Hematopoietic multipotent progenitor cell (in vitro differentiated cells): Measurements from ENCODE around the gene HCFC1R1. TPM values are rescaled to one million over a fixed set of nuclear protein-coding genes. Genes with fewer than 3 reads are reported as not detected.

ENCODE experiments used
- DNase-seq, 3 donors: peaks; one replicate each; pipeline ENCODE4 v3.0.0-alpha.2; 2011 to 2015; ENCODE audit warnings: low read depth in 2 of 3, low spot score in 2 of 3
- small RNA-seq: library from RNA; depleted of rRNA; stranded (forward); fragments of <200 nt; gene quantifications from one replicate; pipeline ENCODE3, GENCODE V24; 2012
- total RNA-seq: library from RNA; depleted of rRNA; stranded (reverse); fragments of >200 nt; gene quantifications from one replicate; pipeline ENCODE4 v1.2.3, GENCODE V29; 2012

HCFC1R1 gene
- total RNA-seq, 1 donor: 17.8 TPM

DNA sequence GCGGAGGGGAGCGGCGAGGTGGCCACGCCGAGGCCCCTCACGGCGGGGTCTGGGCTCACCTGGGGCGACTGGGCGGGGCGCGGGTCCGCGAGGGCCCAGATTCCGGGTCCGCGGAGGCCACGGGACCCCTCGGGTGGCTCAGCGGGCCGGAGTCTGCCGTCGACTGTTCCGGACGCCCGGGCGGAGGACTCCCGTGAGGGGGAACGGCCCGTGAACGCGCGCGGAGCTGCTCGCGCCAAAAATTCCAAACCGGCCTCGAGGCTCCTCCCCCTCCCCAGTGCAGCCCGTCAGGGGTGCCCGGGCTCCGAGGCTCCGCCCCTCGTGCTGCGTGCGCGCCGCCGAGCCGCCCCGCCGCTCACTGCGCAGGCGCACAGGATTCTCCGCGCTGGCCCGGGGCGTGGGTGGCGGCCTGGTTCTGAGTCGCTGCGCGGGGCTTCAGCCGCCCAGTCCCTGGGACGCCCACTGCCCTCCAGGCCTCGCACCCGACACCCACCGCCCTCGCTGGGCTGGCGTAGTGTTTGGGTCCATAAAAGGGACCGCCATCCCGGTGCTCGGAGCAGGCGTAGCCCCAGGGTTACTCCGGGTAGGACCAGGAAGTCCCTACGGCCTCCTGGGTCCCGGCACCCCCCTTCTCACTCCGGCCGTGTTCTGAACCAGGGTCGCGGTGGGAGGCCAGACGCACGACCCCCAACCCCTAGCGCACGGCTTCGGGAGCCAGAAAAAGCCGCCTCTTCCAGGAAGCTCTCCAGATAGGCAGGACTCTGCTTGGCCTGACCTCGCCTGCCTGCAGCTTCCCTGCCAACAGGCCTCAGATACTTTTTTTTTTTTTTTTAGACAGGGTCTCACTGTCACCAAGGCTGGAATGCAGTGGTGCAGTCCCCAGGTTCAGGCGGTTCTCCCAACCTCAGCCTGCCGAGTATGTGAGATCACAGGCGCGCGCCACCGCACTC, 43.2 kb downstream of the HCFC1R1 start, which contains the start of gene PKMYT1:
TSS of gene PKMYT1 (minus strand) at position 220 of the 950 bp plus-strand sequence. CDS start 789 bp downstream, outside the sequence.
- DNase-seq: peak; percentile 88 to 91 (median 91)

GRCh38 chr16:2979669-2980226, 44.0 kb downstream of the HCFC1R1 start:
- DNase-seq: no peak

DNA sequence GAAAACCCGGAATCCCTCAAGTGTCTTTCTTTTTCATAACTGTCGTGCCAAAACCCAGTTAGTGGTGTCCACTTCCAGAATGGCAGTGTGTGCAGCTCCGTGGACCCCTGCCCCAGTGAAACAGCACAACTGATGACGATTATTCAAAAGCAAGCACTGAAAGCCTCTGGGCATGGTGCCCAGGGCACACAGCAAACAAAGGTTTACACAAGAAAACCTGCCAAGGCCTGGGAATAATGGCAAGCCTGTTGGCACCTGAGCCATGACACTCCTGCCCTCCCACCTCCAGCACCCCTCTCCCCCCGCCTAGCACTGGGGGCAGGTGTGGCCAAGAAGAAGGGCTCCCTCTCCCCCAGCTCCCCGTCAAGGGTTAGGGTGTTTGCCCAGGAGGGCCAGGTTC, 46.3 kb downstream of the HCFC1R1 start:
- DNase-seq: no peak

DNA sequence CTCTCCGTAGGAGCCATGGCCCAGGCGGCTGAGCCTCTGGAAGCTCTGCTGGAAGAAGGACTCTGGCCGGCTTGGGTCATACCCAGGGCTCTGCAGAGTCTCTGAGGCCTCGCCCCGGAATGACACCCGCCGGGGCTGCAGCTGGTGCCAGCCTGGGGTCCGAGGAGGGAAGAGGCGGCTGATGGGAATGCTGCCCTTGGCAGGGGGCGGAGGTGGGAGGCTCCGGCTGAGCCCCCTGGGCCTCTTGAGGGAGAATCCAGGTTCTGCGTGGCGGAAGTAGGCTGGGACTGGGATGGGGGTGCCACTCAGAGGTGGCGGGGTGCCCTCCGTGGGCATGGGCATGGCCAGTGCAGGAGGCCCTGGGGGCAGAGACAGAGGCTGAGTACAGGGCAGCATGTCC, 47.1 kb downstream of the HCFC1R1 start:
- DNase-seq: no peak

- DNase-seq: no peak
Measured at GRCh38 chr16:2976201-2976600, 47.5 kb downstream of the HCFC1R1 start.

DNA sequence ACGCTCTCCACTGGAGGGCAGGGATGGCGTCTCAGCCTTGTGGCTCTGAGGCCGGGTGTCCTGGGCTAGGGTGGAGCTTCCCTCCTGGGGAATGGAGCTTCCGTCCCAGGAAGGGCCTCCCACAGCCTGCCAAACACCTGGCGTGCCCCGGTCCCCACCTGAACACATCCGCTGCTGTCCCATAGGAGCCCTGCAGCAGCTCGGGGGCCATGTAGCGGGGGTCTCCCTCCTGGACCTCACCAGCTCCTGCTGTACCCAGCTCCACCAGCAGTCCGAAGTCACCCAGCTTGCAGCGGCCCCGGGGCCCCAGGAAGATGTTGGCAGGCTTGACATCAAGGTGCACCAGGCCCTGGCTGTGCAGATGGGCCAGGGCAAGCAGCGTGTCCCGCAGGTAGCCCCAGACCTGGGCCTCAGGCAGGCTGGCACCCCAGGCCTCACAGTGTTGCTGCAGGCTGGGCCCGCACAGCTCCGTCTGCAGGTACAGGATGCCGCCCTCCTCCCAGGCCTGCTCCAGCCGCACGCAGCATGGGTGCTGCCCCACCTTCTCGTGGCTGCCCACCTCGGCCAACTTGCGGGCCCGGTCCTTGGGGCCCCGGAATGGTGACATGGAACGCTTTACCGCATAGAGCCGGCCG, 48.5 kb downstream of the HCFC1R1 start:
- DNase-seq: no peak

GRCh38 chr16:2974319-2975056, 49.3 kb downstream of the HCFC1R1 start:
- no peak for DNase-seq

DNA sequence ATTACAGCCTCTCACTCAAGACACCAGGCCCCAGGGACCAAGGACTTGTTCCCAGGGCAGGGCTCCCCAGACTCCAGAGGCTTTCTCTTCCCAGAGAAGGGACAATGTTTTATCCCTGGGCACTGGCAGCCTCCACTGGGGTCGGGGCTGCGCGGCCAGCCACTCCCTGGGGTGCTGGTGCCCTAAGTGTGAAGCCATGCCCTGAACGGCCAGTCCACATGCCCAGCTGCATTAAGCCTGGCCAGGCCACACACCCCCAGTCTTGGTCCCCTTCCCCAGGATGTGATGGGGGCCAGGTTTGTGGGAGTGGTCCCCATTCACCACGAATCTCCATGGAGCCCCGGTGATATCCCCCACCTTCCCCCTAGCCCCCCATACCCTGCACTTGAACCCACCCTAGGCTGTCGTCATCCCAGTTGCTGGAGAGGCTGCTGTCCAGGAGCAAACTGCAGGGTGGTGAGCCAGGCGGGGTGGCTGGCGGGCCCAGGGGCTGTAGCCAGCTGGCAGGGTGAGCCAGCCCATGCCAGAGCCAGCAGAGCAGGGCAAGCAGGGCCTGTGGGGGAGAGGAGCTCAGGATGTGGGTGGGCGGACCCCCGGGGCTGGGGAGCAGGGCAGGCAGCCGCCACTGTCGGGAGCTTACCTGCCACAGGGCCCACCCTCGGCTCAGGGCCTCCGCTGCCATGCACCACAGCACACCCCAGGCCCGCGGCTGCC, 50.0 kb downstream of the HCFC1R1 start:
- no peak for DNase-seq

- no peak for DNase-seq
Measured at GRCh38 chr16:2973093-2973492, 50.6 kb downstream of the HCFC1R1 start.

Small RNA genes within 50 kb of the gene (small RNA-seq; reads per million reads assigned to genes)
- not detected for gene LINC00514

Other genes starting within 250 kb of the HCFC1R1 start
- gene ELOB, start 246.7 kb downstream of the HCFC1R1 start, total RNA-seq: 263 TPM
- gene PRSS33, start 236.4 kb downstream of the HCFC1R1 start, total RNA-seq: not detected
- 0.27 TPM for gene PRSS41, start 225.5 kb downstream of the HCFC1R1 start, total RNA-seq
- 27.2 TPM for gene PRSS21, start 206.7 kb downstream of the HCFC1R1 start, total RNA-seq
- gene ZG16B, start 193.6 kb downstream of the HCFC1R1 start, total RNA-seq: 4.3 TPM
- not detected for gene PRSS22, start 165.8 kb downstream of the HCFC1R1 start, total RNA-seq
- gene FLYWCH2, start 140.7 kb downstream of the HCFC1R1 start, total RNA-seq: 54.1 TPM
- 28.3 TPM for gene FLYWCH1, start 112.0 kb downstream of the HCFC1R1 start, total RNA-seq
- gene KREMEN2, start 59.7 kb downstream of the HCFC1R1 start, total RNA-seq: under 0.01 TPM
- 19.4 TPM for gene PAQR4, start 54.6 kb downstream of the HCFC1R1 start, total RNA-seq
- 7.3 TPM for gene PKMYT1, start 43.5 kb downstream of the HCFC1R1 start, total RNA-seq
- 0.27 TPM for gene CLDN9, start 11.0 kb downstream of the HCFC1R1 start, total RNA-seq
- gene CLDN6, start 5.8 kb downstream of the HCFC1R1 start, total RNA-seq: 0.27 TPM
- gene TNFRSF12A, start 3.6 kb downstream of the HCFC1R1 start, total RNA-seq: 7.8 TPM
- gene THOC6, start 93 bp upstream of the HCFC1R1 start, total RNA-seq: 45.0 TPM
- gene BICDL2, start 13.0 kb upstream of the HCFC1R1 start, total RNA-seq: not detected
- gene MMP25, start 22.6 kb upstream of the HCFC1R1 start, total RNA-seq: 0.27 TPM
- 0.54 TPM for gene IL32, start 41.7 kb upstream of the HCFC1R1 start, total RNA-seq
- under 0.01 TPM for gene ZSCAN10, start 75.4 kb upstream of the HCFC1R1 start, total RNA-seq
- 4.8 TPM for gene ZNF205, start 88.6 kb upstream of the HCFC1R1 start, total RNA-seq
- gene ZNF213, start 111.1 kb upstream of the HCFC1R1 start, total RNA-seq: 7.0 TPM
- gene OR1F1, start 164.3 kb upstream of the HCFC1R1 start, total RNA-seq: not detected
- 4.6 TPM for gene ZNF200, start 211.2 kb upstream of the HCFC1R1 start, total RNA-seq
- gene MEFV, start 232.7 kb upstream of the HCFC1R1 start, total RNA-seq: 0.81 TPM